Heart left ventricle (tissue), 16 donors: ENCODE data around the gene DNER. TPM values are rescaled to one million over a fixed set of nuclear protein-coding genes. Genes with fewer than 3 reads are reported as not detected.
A peak's percentile ranks its signal among the peaks of the same experiment; 100 is the strongest.

ENCODE experiments used
- ATAC-seq, 4 donors: fragments of 200-7000 bp; cut with Tn5 transposase; one replicate each; pipeline ENCODE4 v1.9.1; 2020 to 2022; ENCODE audit warnings: moderate library complexity in 4 of 4, mild to moderate bottlenecking in 3 of 4, moderate number of reproducible peaks in 1 of 4
- DNase-seq, 5 donors: peaks; one replicate each; pipeline ENCODE4 v3.0.0-alpha.2; 2020
- H3K27ac ChIP-seq, 12 donors: fragments of 200-600 bp; sonication (generic) in 4 of 12; one replicate each; pipeline versions ENCODE4 v1.5.0 to v1.8.0; 2016 to 2022; ENCODE audit warnings: mild to moderate bottlenecking in 2 of 12
- H3K27me3 ChIP-seq, 9 donors: fragments of 200-600 bp; sonication (generic) in 2 of 9; one replicate each; pipeline versions ENCODE4 v1.5.1 to v1.8.0; 2016 to 2022; ENCODE audit warnings: mild to moderate bottlenecking in 3 of 9
- H3K36me3 ChIP-seq, 9 donors: fragments of 200-600 bp; sonication (generic) in 2 of 9; one replicate each; pipeline versions ENCODE4 v1.5.0 to v1.8.0; 2018 to 2022; ENCODE audit warnings: mild to moderate bottlenecking in 2 of 9
- H3K4me1 ChIP-seq, 12 donors: fragments of 200-600 bp; sonication (generic) in 4 of 12; one replicate each; pipeline versions ENCODE4 v1.5.0 to v1.8.0; 2016 to 2022; ENCODE audit warnings: mild to moderate bottlenecking in 3 of 12
- H3K4me3 ChIP-seq, 12 donors: fragments of 200-600 bp; sonication (generic) in 4 of 12; one replicate each; pipeline versions ENCODE4 v1.5.0 to v1.8.0; 2017 to 2022; ENCODE audit warnings: mild to moderate bottlenecking in 9 of 12, moderate library complexity in 4 of 12
- H3K9me3 ChIP-seq, 12 donors: fragments of 200-600 bp; sonication (generic) in 4 of 12; one replicate each; pipeline versions ENCODE4 v1.5.0 to v1.8.0; 2016 to 2022; ENCODE audit warnings: mild to moderate bottlenecking in 1 of 12
- POLR2A ChIP-seq, 2 donors: fragments of 450-650 bp; IDR thresholded peaks; one replicate each; pipeline ENCODE4 v1.6.1; 2017; ENCODE audit warnings: antibody characterized with exemption in 2 of 2, mild to moderate bottlenecking in 2 of 2, moderate library complexity in 2 of 2
- WGBS, 4 donors: extraction: QIAGEN DNeasy Blood & Tissue Kit in 2 of 4; methylation state at CpG; one replicate each; pipeline versions ENCODE4 v1.1.5 to v1.1.7; 2013 to 2018; 5-methylcytosine and 5-hydroxymethylcytosine counted together
- intact Hi-C, 10 donors: fragments of 100-400 bp; cut with DNase I; formaldehyde crosslinking; loops; one replicate each; pipeline versions ENCODE4 v1.11.1 to v1.14.2; 2022
- polyA plus RNA-seq, 2 donors: library from polyadenylated mRNA; stranded (reverse); fragments of 200-250 nt; gene quantifications; one replicate each; pipeline ENCODE4 v1.2.3, GENCODE V29; 2013
- total RNA-seq, 9 donors: library from RNA; depleted of rRNA in 2 of 9; stranded (reverse); fragments of >200 nt in 2 of 9; fragmentation: NEBNext Ultra II Directional in 3 of 9; extraction: Animal tissue kit (Norgen Biotek cat#: 25700) in 3 of 9; gene quantifications; one replicate each; pipeline versions ENCODE4 v1.1.0 to v1.2.4, GENCODE V29; 2016 to 2023
- TF ChIP-seq, protein P1 (sequence below), 12 donors: fragments of 200-600 bp; sonication (generic) in 4 of 12; IDR thresholded peaks; one replicate each; pipeline versions ENCODE4 v1.5.0 to v1.8.0; 2018 to 2022; ENCODE audit warnings: antibody characterized with exemption in 12 of 12, mild to moderate bottlenecking in 5 of 12
- donor health status: ischemic (EF 13 %, LVEDD 7.1; RV severe dilation, severe dysfunction).
- donor health status: healthy with polysubstance abuse.
- donor health status: DM: no; HTN: yes; CAD: no.
- donor health status: DM: no; HTN: no; CAD: no.
- donor health status: ischemic (EF 25% LVEDD 6.9; RV normal size, moderate dysfunction).
- donor health status: ischemic (EF 25% LVEDD 5.7; RV mildly dilated, moderate dysfunction).
- donor health status: healthy.
- donor health status: DM: yes; HTN: yes; CAD: no.
- donor health status: ischemic (EF 35%, LVEDD 5.7; RV mildly dilated, moderate dysfunction).
- donor health status: nonischemic (EF 11% LVEDD 7.7; RV severe dilation, severe dysfunction).
- donor health status: DM: yes; HTN: yes; CAD: no.
- donor health status: PGD.
- donor health status: ischemic (EF 29% LVEDD 5.4; RV normal size, mild dysfunction).
- donor health status: nonischemic (EF 23%, LVEDD 6.1; RV moderate dilation, normal function).

Gene DNER
- total and polyA plus RNA-seq, 11 donors = 0.19 to 3.3 (median 0.82) TPM

DNA sequence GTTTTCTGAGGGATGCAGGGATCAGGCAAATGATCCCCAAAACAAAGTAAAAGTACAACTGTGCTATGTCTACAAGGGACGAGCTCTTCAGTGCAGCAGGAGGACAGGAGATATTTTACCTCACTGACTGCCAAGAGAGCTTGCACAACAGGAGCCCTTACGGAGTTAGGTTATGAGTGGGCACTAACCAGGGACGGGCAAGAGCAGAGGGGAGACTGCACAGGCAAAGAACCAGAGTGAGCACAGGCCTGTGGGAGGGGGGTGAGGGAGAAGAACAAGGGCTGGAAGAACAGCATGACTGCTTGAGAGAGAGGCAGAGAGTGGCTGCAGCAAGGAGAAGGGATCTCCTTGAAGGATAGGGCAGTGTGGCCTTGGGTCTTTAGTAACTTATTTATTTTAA is 342.1 kb downstream of the DNER start:
- Histone ChIP-seq H3K27ac (no peak overlapping the region), H3K9me3 (peaks cover 0 to 15% (median 2%) of the 10 kb centered on the region in 12 donors), H3K27me3 (no peaks in the 10 kb centered on the region), H3K36me3 (no peaks in the 10 kb centered on the region), H3K4me1 (no peaks in the 10 kb centered on the region), H3K4me3 (no peak overlapping the region)
- 70 to 76% (median 75%) methylated on average over 3 of the region's 3 CpGs for WGBS, 4 donors
- TF ChIP-seq, protein P1, sequence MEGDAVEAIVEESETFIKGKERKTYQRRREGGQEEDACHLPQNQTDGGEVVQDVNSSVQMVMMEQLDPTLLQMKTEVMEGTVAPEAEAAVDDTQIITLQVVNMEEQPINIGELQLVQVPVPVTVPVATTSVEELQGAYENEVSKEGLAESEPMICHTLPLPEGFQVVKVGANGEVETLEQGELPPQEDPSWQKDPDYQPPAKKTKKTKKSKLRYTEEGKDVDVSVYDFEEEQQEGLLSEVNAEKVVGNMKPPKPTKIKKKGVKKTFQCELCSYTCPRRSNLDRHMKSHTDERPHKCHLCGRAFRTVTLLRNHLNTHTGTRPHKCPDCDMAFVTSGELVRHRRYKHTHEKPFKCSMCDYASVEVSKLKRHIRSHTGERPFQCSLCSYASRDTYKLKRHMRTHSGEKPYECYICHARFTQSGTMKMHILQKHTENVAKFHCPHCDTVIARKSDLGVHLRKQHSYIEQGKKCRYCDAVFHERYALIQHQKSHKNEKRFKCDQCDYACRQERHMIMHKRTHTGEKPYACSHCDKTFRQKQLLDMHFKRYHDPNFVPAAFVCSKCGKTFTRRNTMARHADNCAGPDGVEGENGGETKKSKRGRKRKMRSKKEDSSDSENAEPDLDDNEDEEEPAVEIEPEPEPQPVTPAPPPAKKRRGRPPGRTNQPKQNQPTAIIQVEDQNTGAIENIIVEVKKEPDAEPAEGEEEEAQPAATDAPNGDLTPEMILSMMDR (IDR thresholded peaks at IDR 0.05) = no peak
- TF ChIP-seq POLR2A (IDR thresholded peaks at IDR 0.05) = no peak
- intact Hi-C loops = no loop called here
- ATAC-seq (no peak), DNase-seq (no peak)

DNA sequence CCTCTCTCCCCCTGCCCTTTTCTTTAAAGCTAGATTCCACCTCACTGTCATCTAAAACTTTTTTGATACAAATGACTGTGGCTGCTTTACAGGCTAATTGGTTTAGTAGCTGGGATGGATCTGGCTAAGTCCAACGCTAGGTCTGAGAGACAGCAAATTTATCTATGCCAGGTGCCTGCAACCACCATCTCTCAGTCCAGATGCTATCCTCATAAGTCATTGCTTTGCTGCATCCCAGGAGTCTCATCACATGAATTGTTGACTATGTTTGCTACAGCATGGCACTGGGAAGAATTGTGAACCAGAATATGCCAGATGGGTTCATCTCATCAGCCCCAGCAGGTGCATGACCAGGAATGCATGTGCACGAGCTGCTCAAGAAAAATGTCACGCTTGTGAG is 343.3 kb downstream of the DNER start:
- no peak overlapping the region for H3K27ac ChIP-seq
- TF ChIP-seq, protein P1 (IDR thresholded peaks at IDR 0.05) = no peak
- TF ChIP-seq POLR2A (IDR thresholded peaks at IDR 0.05) = no peak
- intact Hi-C loops = no loop called here
- peaks cover 0 to 15% (median 2%) of the 10 kb centered on the region in 12 donors for H3K9me3 ChIP-seq
- no peak overlapping the region for H3K4me3 ChIP-seq
- H3K27me3 ChIP-seq = no peaks in the 10 kb centered on the region
- WGBS, 4 donors = 73 to 83% (median 81%) methylated on average over 3 of the region's 3 CpGs
- no peaks in the 10 kb centered on the region for H3K36me3 ChIP-seq
- ATAC-seq = no peak
- no peaks in the 10 kb centered on the region for H3K4me1 ChIP-seq
- DNase-seq = no peak

- Histone ChIP-seq H3K27ac (no peak overlapping the region), H3K4me3 (no peak overlapping the region), H3K9me3 (peaks cover 0 to 15% (median 2%) of the 10 kb centered on the region in 12 donors), H3K36me3 (no peaks in the 10 kb centered on the region), H3K27me3 (no peaks in the 10 kb centered on the region), H3K4me1 (no peaks in the 10 kb centered on the region)
- intact Hi-C loops = no loop called here
- ATAC-seq = peak in 1 of 4 donors; percentile 29
- TF ChIP-seq POLR2A (IDR thresholded peaks at IDR 0.05) = no peak
- 71 to 78% (median 73%) methylated on average over 3 of the region's 3 CpGs for WGBS, 4 donors
- no peak for DNase-seq
Observed at GRCh38 chr2:229370509-229370908, 343.8 kb downstream of the DNER start.

DNA sequence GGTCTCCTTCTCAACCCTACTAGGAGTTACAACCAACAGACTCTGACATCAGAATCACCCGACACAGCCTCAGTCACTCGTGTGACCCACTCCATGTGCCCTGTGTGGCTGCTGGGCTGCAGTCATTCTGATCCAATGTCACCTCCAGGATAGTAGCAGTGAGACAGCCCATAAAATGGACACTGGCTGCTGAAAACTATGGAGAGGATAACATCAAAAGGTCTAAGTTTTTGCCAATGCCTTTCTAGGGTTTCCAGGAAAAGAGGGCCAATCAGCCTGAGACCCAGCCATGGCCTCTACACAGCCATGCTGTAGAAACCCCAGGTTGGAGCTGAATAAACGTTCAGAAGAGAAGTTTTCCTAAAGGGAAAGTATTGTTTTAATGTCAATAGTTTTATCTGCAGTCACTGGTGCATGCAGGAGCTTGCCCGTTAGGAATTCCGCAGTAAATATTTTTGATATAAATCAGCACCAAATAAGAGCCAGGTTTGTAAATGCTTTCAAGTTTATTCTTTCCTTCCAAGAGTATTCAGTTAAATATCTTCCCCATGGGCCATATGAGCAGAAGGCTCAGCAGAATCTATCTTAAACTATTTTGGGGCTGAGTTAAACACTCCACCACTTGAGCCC is 351.1 kb downstream of the DNER start:
- Histone ChIP-seq H3K4me3 (no peak overlapping the region), H3K27me3 (no peaks in the 10 kb centered on the region), H3K4me1 (no peaks in the 10 kb centered on the region), H3K27ac (no peak overlapping the region), H3K9me3 (peaks cover 0 to 4% (median 0%) of the 10 kb centered on the region in 12 donors), H3K36me3 (no peaks in the 10 kb centered on the region)
- intact Hi-C loops = no loop called here
- TF ChIP-seq, protein P1 (IDR thresholded peaks at IDR 0.05) = no peak
- TF ChIP-seq POLR2A (IDR thresholded peaks at IDR 0.05) = no peak
- DNase-seq (no peak), ATAC-seq (no peak)
- 79 to 83% (median 82%) methylated on average over 4 to 5 of the region's 5 CpGs for WGBS, 4 donors

- H3K36me3 ChIP-seq = no peaks in the 10 kb centered on the region
- no peak for ATAC-seq
- no peak for TF ChIP-seq POLR2A (IDR thresholded peaks at IDR 0.05)
- TF ChIP-seq, protein P1 (IDR thresholded peaks at IDR 0.05) = peak in 1 of 12 donors; percentile 16
- H3K4me1 ChIP-seq = no peaks in the 10 kb centered on the region
- peaks cover 0 to 17% (median 2%) of the 10 kb centered on the region in 12 donors for H3K9me3 ChIP-seq
- intact Hi-C loops = no loop called here
- no peak overlapping the region for H3K27ac ChIP-seq
- H3K4me3 ChIP-seq = no peak overlapping the region
- no peaks in the 10 kb centered on the region for H3K27me3 ChIP-seq
- no peak for DNase-seq
Observed at GRCh38 chr2:229350883-229351282, 363.5 kb downstream of the DNER start.
